WI38 (cell line): Measurements from ENCODE around the gene MYO9A.

Source experiments
- H3K4me3 ChIP-seq: 2 replicates; pipeline ENCODE4 v1.5.1; 2011; ENCODE audit warnings: low read depth, mild to moderate bottlenecking, control low read depth, low read length
- CTCF ChIP-seq: IDR thresholded peaks from 2 replicates; pipeline ENCODE4 v1.5.1; 2012; ENCODE audit warnings: low read depth, mild to moderate bottlenecking, control low read depth, low read length

MYO9A gene

GRCh38 chr15:71920573-71920972 is 197.4 kb downstream of the MYO9A start:
- H3K4me3 ChIP-seq = no peak overlapping the region
- no peak for TF ChIP-seq CTCF

GRCh38 chr15:71916834-71917233 is 201.1 kb downstream of the MYO9A start:
- no peak for TF ChIP-seq CTCF
- no peak overlapping the region for H3K4me3 ChIP-seq

GRCh38 chr15:71914092-71914491 is 203.9 kb downstream of the MYO9A start:
- H3K4me3 ChIP-seq = no peak overlapping the region
- no peak for TF ChIP-seq CTCF

GRCh38 chr15:71899674-71900073 is 218.3 kb downstream of the MYO9A start:
- no peak for TF ChIP-seq CTCF
- H3K4me3 ChIP-seq = no peak overlapping the region

- no peak for TF ChIP-seq CTCF
- H3K4me3 ChIP-seq = no peak overlapping the region
Observed at GRCh38 chr15:71893691-71894090, 224.3 kb downstream of the MYO9A start.

- no peak for TF ChIP-seq CTCF
- H3K4me3 ChIP-seq = no peak overlapping the region
Observed at GRCh38 chr15:71892335-71892734, 225.6 kb downstream of the MYO9A start.

GRCh38 chr15:71891026-71891425 is 226.9 kb downstream of the MYO9A start:
- no peak for TF ChIP-seq CTCF
- no peak overlapping the region for H3K4me3 ChIP-seq
